WERI-Rb-1 (cell line): ENCODE data around the gene SMIM5.
A peak's percentile ranks its signal among the peaks of the same experiment; 100 is the strongest.

ENCODE experiments used
- DNase-seq: peaks from one replicate; pipeline ENCODE4 v3.0.0-alpha.2; 2020
- H3K27ac ChIP-seq: fragments of 250-450 bp; sonication (Bioruptor Pico); 2 replicates; pipeline ENCODE4 v1.5.1; 2020; ENCODE audit warnings: mild to moderate bottlenecking, moderate library complexity
- H3K27me3 ChIP-seq: fragments of 250-450 bp; sonication (Bioruptor Pico); 2 replicates; pipeline ENCODE4 v1.5.1; 2021; ENCODE audit warnings: mild to moderate bottlenecking, low read depth, moderate library complexity; ENCODE audit not compliant: insufficient read depth, severe bottlenecking
- H3K36me3 ChIP-seq: fragments of 250-450 bp; sonication (Bioruptor Pico); 2 replicates; pipeline ENCODE4 v1.5.1; 2020; ENCODE audit warnings: mild to moderate bottlenecking, moderate library complexity
- H3K4me3 ChIP-seq: 2 replicates; pipeline ENCODE4 v1.5.1; 2011; ENCODE audit warnings: low read depth, mild to moderate bottlenecking, control low read depth, low read length
- H3K9me3 ChIP-seq: fragments of 250-450 bp; sonication (Bioruptor Pico); 2 replicates; pipeline ENCODE4 v1.5.1; 2021; ENCODE audit warnings: mild to moderate bottlenecking, moderate library complexity; ENCODE audit not compliant: severe bottlenecking
- CTCF ChIP-seq: IDR thresholded peaks from 2 replicates; pipeline ENCODE4 v1.5.1; 2011; ENCODE audit warnings: low read depth, mild to moderate bottlenecking, control low read depth, inconsistent platforms, low read length

The SMIM5 gene

GRCh38 chr17:75632863-75633485 lies at the start of gene SMIM5:
Gene SMIM5, plus strand, starts transcription at chr17:75633434. Its CDS starts 6,768 bp downstream, at chr17:75640202.
- peak within 1 kb of the TSS; percentile 24 for H3K4me3 ChIP-seq
- peak within 1 kb of the TSS; percentile 73 for H3K27ac ChIP-seq
- peak; percentile 99 for TF ChIP-seq CTCF
- DNase-seq: peak; percentile 93
- H3K9me3 ChIP-seq: no peaks in the 10 kb centered on the region
- H3K27me3 ChIP-seq: no peaks in the 10 kb centered on the region
- peaks cover 3% of the 10 kb centered on the region for H3K36me3 ChIP-seq

- Histone ChIP-seq H3K27me3 (no peaks in the 10 kb centered on the region), H3K9me3 (peaks cover 14% of the 10 kb centered on the region), H3K36me3 (no peaks in the 10 kb centered on the region), H3K4me3 (no peak overlapping the region), H3K27ac (no peak overlapping the region; the same call in 1 of the 2 replicates)
- no peak for DNase-seq
- no peak for TF ChIP-seq CTCF
Observed at GRCh38 chr17:75584849-75585175, 48.4 kb upstream of the SMIM5 start.

GRCh38 chr17:75587675-75588595 lies 45.3 kb upstream of the SMIM5 start, which contains the start of gene MYO15B:
Gene MYO15B, plus strand, starts transcription at chr17:75587800. Its CDS starts 258 bp downstream, at chr17:75588058.
- Histone ChIP-seq H3K4me3 (no peak within 1 kb of the TSS), H3K27ac (peak within 1 kb of the TSS; percentile 59), H3K27me3 (no peaks in the 10 kb centered on the region), H3K9me3 (no peaks in the 10 kb centered on the region), H3K36me3 (no peaks in the 10 kb centered on the region)
- DNase-seq: no peak
- no peak for TF ChIP-seq CTCF

GRCh38 chr17:75588596-75589011 lies 44.6 kb upstream of the SMIM5 start:
- H3K4me3 ChIP-seq: no peak overlapping the region
- no peaks in the 10 kb centered on the region for H3K9me3 ChIP-seq
- peak overlapping the region; percentile 59 for H3K27ac ChIP-seq
- no peaks in the 10 kb centered on the region for H3K27me3 ChIP-seq
- no peak for TF ChIP-seq CTCF
- DNase-seq: no peak
- no peaks in the 10 kb centered on the region for H3K36me3 ChIP-seq

GRCh38 chr17:75589012-75589918 lies 44.0 kb upstream of the SMIM5 start:
- Histone ChIP-seq H3K27ac (peak overlapping the region; percentile 77), H3K27me3 (no peaks in the 10 kb centered on the region), H3K4me3 (peak overlapping the region; percentile 59), H3K36me3 (no peaks in the 10 kb centered on the region), H3K9me3 (no peaks in the 10 kb centered on the region)
- DNase-seq: peak; percentile 98
- peak; percentile 70 for TF ChIP-seq CTCF
